Ovary (tissue), 9 donors: Measurements from ENCODE around the gene ALK. TPM values are rescaled to one million over a fixed set of nuclear protein-coding genes. Genes with fewer than 3 reads are reported as not detected.

ENCODE experiments used
- DNase-seq, 5 donors: peaks; one replicate each; pipeline ENCODE4 v3.0.0-alpha.2; 2019 to 2020
- H3K27ac ChIP-seq, 2 donors: fragments of 200-600 bp; one replicate each; pipeline versions ENCODE4 v1.5.1 to v1.8.0; 2019 to 2022
- H3K27me3 ChIP-seq: fragments of 200-600 bp; one replicate; pipeline ENCODE4 v1.8.0; 2022
- H3K36me3 ChIP-seq: fragments of 200-600 bp; sonication (generic); one replicate; pipeline ENCODE4 v1.5.1; 2019
- H3K4me1 ChIP-seq: one replicate; pipeline ENCODE4 v1.8.1; 2013; ENCODE audit warnings: mild to moderate bottlenecking, moderate library complexity; ENCODE audit not compliant: insufficient read depth
- H3K4me3 ChIP-seq: fragments of 200-600 bp; sonication (generic); one replicate; pipeline ENCODE4 v1.5.1; 2017
- H3K9me3 ChIP-seq, 2 donors: fragments of 200-600 bp in 1 of 2; sonication (generic) in 1 of 2; one replicate each; pipeline versions ENCODE4 v1.5.1 to v1.8.1; 2013 to 2019; ENCODE audit warnings: mild to moderate bottlenecking in 1 of 2, moderate library complexity in 1 of 2
- EP300 ChIP-seq: sonication (generic); formaldehyde crosslinking; IDR thresholded peaks from one replicate; pipeline ENCODE4 v1.6.1; 2017; ENCODE audit warnings: antibody characterized with exemption
- POLR2A ChIP-seq: fragments of 450-650 bp; IDR thresholded peaks from one replicate; pipeline ENCODE4 v1.6.1; 2017; ENCODE audit warnings: antibody characterized with exemption, mild to moderate bottlenecking, moderate library complexity
- WGBS, 3 donors: extraction: QIAGEN DNeasy Blood & Tissue Kit in 1 of 3; methylation state at CpG; one replicate each; pipeline versions ENCODE4 v1.1.5 to v1.1.7; 2013 to 2017; 5-methylcytosine and 5-hydroxymethylcytosine counted together
- intact Hi-C, 4 donors: fragments of 100-400 bp; cut with DNase I; formaldehyde crosslinking; loops; one replicate each; pipeline versions ENCODE4 v1.11.0 to v1.15.1; 2022 to 2023
- polyA plus RNA-seq, 2 donors: library from polyadenylated mRNA; stranded (reverse); fragments of 200-250 nt in 1 of 2; fragments of 350-450 nt in 1 of 2; fragmentation: Illumina TruSeq in 1 of 2; extraction: RNeasy Lipid Tissue Mini Kit (QIAGEN cat#74804) in 1 of 2; gene quantifications; one replicate each; pipeline ENCODE4 v1.2.3, GENCODE V29; 2013 to 2014
- total RNA-seq, 7 donors: library from RNA; depleted of rRNA in 2 of 7; stranded (reverse); fragments of >200 nt in 2 of 7; fragmentation: NEBNext Ultra II Directional in 3 of 7; extraction: Animal tissue kit (Norgen Biotek cat#: 25700) in 3 of 7; gene quantifications; one replicate each; pipeline versions ENCODE4 v1.1.0 to v1.2.4, GENCODE V29; 2016 to 2023
- TF ChIP-seq, protein P1 (sequence below), 3 donors: fragments of 450-650 bp in 2 of 3; fragments of 200-600 bp in 1 of 3; IDR thresholded peaks; one replicate each; pipeline versions ENCODE4 v1.5.1 to v1.8.0; 2016 to 2022; ENCODE audit warnings: antibody characterized with exemption in 3 of 3, mild to moderate bottlenecking in 1 of 3
- donor health status: DM: no; HTN: no; CAD: no; lungs with moderate emphysema.
- donor health status: DM: no; HTN: no; CAD: no.
- donor health status: Bipolar disorder and iron deficiency.
- donor health status: DM: yes; HTN: yes; CAD: no.
- donor health status: DM: no; HTN: no; CAD: no.
- donor health status: DM: yes; HTN: yes; CAD: no.

Gene ALK
- total and polyA plus RNA-seq, 9 donors, result 0.05 to 1.7 (median 0.23) TPM; not detected in 1

- 40 to 51% (median 50%) methylated on average over 9 of the region's 9 CpGs for WGBS, 3 donors
- no peak for DNase-seq
- Histone ChIP-seq H3K27ac (no peak overlapping the region), H3K4me1 (no peaks in the 10 kb centered on the region), H3K9me3 (no peaks in the 10 kb centered on the region), H3K27me3 (no peaks in the 10 kb centered on the region), H3K4me3 (no peak overlapping the region), H3K36me3 (no peaks in the 10 kb centered on the region)
- intact Hi-C loops, result no loop called here
- TF ChIP-seq EP300 (no peak), POLR2A (no peak)
- TF ChIP-seq, protein P1, sequence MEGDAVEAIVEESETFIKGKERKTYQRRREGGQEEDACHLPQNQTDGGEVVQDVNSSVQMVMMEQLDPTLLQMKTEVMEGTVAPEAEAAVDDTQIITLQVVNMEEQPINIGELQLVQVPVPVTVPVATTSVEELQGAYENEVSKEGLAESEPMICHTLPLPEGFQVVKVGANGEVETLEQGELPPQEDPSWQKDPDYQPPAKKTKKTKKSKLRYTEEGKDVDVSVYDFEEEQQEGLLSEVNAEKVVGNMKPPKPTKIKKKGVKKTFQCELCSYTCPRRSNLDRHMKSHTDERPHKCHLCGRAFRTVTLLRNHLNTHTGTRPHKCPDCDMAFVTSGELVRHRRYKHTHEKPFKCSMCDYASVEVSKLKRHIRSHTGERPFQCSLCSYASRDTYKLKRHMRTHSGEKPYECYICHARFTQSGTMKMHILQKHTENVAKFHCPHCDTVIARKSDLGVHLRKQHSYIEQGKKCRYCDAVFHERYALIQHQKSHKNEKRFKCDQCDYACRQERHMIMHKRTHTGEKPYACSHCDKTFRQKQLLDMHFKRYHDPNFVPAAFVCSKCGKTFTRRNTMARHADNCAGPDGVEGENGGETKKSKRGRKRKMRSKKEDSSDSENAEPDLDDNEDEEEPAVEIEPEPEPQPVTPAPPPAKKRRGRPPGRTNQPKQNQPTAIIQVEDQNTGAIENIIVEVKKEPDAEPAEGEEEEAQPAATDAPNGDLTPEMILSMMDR (IDR thresholded peaks at IDR 0.05), result no peak
Observed at GRCh38 chr2:29213888-29214291, 707.5 kb downstream of the ALK start.

DNA sequence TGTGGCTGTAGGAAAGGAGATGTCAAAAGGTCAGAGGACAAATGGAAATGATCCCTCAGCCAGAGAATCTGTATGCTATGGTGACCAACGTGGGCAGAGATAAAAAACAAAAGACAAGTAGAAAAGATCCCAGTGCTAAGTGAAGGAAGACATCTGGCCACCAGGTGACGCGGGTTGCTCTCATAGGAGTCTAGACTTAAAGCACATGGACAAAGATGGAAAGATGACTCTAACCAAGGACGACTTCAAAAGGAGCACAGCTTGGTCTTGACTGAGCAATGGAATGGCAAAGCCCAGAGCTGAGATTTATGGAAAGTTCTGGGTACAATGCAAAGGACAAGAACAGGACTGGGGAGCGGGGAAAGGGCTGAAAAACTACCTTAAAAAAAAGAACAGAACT, 709.4 kb downstream of the ALK start:
- DNase-seq, result no peak
- no peak overlapping the region for H3K27ac ChIP-seq
- 47 to 75% (median 66%) methylated on average over 5 of the region's 5 CpGs for WGBS, 3 donors

GRCh38 chr2:29209551-29209950, 711.8 kb downstream of the ALK start:
- no peak for DNase-seq
- Histone ChIP-seq H3K4me3 (no peak overlapping the region), H3K4me1 (no peaks in the 10 kb centered on the region), H3K27ac (no peak overlapping the region), H3K27me3 (no peaks in the 10 kb centered on the region), H3K9me3 (no peaks in the 10 kb centered on the region), H3K36me3 (no peaks in the 10 kb centered on the region)
- TF ChIP-seq, protein P1 (IDR thresholded peaks at IDR 0.05), result no peak
- no peak for TF ChIP-seq EP300
- TF ChIP-seq POLR2A, result no peak
- intact Hi-C loops, result no loop called here
- WGBS, 3 donors, result 91 to 98% (median 94%) methylated on average over 5 of the region's 5 CpGs

More for the DNA sequence above, 709.4 kb downstream of the ALK start:
- H3K4me1 ChIP-seq, result no peaks in the 10 kb centered on the region
- intact Hi-C loops, result no loop called here
- no peaks in the 10 kb centered on the region for H3K36me3 ChIP-seq
- no peak for TF ChIP-seq EP300
- TF ChIP-seq, protein P1 (IDR thresholded peaks at IDR 0.05), result no peak
- no peak for TF ChIP-seq POLR2A
- no peaks in the 10 kb centered on the region for H3K27me3 ChIP-seq
- H3K9me3 ChIP-seq, result no peaks in the 10 kb centered on the region
- H3K4me3 ChIP-seq, result no peak overlapping the region

DNA sequence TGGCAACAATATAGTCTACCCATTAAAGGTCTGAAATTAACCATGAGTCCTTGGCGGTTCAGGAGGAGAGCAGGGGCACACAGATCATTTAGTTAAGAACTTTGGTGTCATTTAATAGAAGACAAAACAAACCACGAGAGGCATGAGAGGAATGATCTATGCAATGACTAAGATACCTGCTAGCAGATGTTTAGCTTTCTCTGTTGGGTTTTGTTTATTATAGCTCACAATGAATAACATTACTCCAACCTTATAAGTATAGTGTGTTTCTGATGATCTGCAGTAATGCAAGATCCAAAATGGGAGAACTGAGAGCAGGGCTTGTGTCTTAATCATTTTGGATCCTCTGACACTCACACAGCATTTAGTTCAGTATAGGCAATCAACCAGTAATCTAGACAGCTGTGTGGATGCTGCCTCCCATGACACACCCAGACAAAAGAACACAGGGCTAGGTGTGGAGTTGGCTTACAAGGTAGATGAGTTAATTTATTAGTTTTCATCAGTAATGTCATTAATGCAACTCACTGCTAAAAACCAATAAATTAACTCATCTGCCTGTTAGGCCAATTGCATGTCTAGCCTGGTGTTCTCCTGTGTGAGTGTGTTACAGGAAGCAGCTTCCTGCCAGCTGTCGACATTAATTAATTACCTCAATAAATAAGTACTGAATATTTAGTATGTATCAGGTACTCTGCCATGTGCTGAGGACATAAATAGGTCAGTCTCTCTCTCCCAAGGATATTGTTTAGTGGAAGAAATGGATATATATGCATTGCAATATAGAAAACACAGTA, 713.8 kb downstream of the ALK start:
- 76 to 84% (median 82%) methylated on average over 3 of the region's 3 CpGs for WGBS, 3 donors
- no peak overlapping the region for H3K4me3 ChIP-seq
- TF ChIP-seq EP300 (no peak), POLR2A (no peak)
- TF ChIP-seq, protein P1 (IDR thresholded peaks at IDR 0.05), result no peak
- intact Hi-C loops, result no loop called here
- no peak for DNase-seq
- H3K9me3 ChIP-seq, result no peaks in the 10 kb centered on the region
- no peaks in the 10 kb centered on the region for H3K36me3 ChIP-seq
- H3K27me3 ChIP-seq, result no peaks in the 10 kb centered on the region
- no peak overlapping the region for H3K27ac ChIP-seq
- no peaks in the 10 kb centered on the region for H3K4me1 ChIP-seq
